Hindlimb muscle (tissue), 1 donor: ENCODE measurements around the gene SLC51B. TPM values are rescaled to one million over a fixed set of nuclear protein-coding genes. Genes with fewer than 3 reads are reported as not detected.
"Not testable (repeated sequence)": the region's sequence is repeated elsewhere in the genome, so short reads cannot be mapped to it uniquely, and the experiment has no call there.

Experiments used
- DNase-seq: peaks from one replicate; pipeline ENCODE4 v3.0.0-alpha.2; 2013
- polyA plus RNA-seq: library from polyadenylated mRNA; unstranded; fragments of 120-200 nt; gene quantifications from one replicate; pipeline ENCODE4 v1.2.1, GENCODE V29; 2013; ENCODE audit not compliant: insufficient read length

Gene SLC51B
- polyA plus RNA-seq, 1 donor: 2.4 TPM

- no peak for DNase-seq
Observed at GRCh38 chr15:65085207-65085753, 40.1 kb downstream of the SLC51B start.

- DNase-seq: no peak
Observed at GRCh38 chr15:65085990-65086679, 40.9 kb downstream of the SLC51B start.

- no peak for DNase-seq
Observed at GRCh38 chr15:65086680-65087111, 41.5 kb downstream of the SLC51B start.

- no peak for DNase-seq
Observed at GRCh38 chr15:65087411-65087810, 42.2 kb downstream of the SLC51B start.

GRCh38 chr15:65087873-65088642 is 42.9 kb downstream of the SLC51B start:
- peak; percentile 44 for DNase-seq

GRCh38 chr15:65088643-65089021 is 43.4 kb downstream of the SLC51B start:
- DNase-seq: no peak

GRCh38 chr15:65089206-65089824 is 44.1 kb downstream of the SLC51B start:
- DNase-seq: no peak

- no peak for DNase-seq
Observed at GRCh38 chr15:65091946-65092770, 47.0 kb downstream of the SLC51B start.

GRCh38 chr15:65092911-65093792 is 48.0 kb downstream of the SLC51B start:
- no peak for DNase-seq

GRCh38 chr15:65093793-65094170 is 48.6 kb downstream of the SLC51B start:
- DNase-seq: not testable (repeated sequence)

- no peak for DNase-seq
Observed at GRCh38 chr15:65094294-65094995, 49.3 kb downstream of the SLC51B start.

GRCh38 chr15:65095011-65095746 is 50.0 kb downstream of the SLC51B start:
- no peak for DNase-seq

GRCh38 chr15:65095747-65096104 is 50.5 kb downstream of the SLC51B start:
- DNase-seq: no peak

GRCh38 chr15:65096481-65097385 is 51.5 kb downstream of the SLC51B start:
- DNase-seq: no peak

GRCh38 chr15:65097651-65098263 is 52.6 kb downstream of the SLC51B start:
- no peak for DNase-seq

- DNase-seq: no peak
Observed at GRCh38 chr15:65099336-65099735, 54.1 kb downstream of the SLC51B start.

GRCh38 chr15:65099801-65100200 is 54.6 kb downstream of the SLC51B start:
- not testable (repeated sequence) for DNase-seq

GRCh38 chr15:65100442-65100841 is 55.3 kb downstream of the SLC51B start:
- DNase-seq: no peak
